HepG2 (cell line): ENCODE results near the gene AMHR2. TPM values are rescaled to one million over a fixed set of nuclear protein-coding genes. Genes with fewer than 3 reads are reported as not detected.

Source experiments
- ATRX ChIP-seq: sonication (generic); formaldehyde crosslinking; IDR thresholded peaks from 2 replicates; pipeline ENCODE4 v1.4.0; 2020; ENCODE audit warnings: missing genetic modification reagents, borderline replicate concordance
- CBX2 ChIP-seq, 2 experiments: fragments of 200-600 bp in 1 of 2; sonication (generic); formaldehyde crosslinking in 1 of 2; IDR thresholded peaks; 2 replicates each; pipeline versions ENCODE4 v1.7.0 to v1.8.1; 2018 to 2022; ENCODE audit warnings: low read depth in 2 of 2, low read length in 1 of 2, mild to moderate bottlenecking in 1 of 2, missing genetic modification reagents in 1 of 2
- MBNL3 ChIP-seq: fragments of 250-450 bp; sonication (Bioruptor Pico); conservative IDR thresholded peaks from 2 replicates; pipeline ENCODE4 v1.8.0; 2022; ENCODE audit warnings: mild to moderate bottlenecking, inconsistent platforms
- RBFOX2 ChIP-seq: fragments of 200-400 bp; formaldehyde crosslinking; IDR thresholded peaks from 2 replicates; pipeline ENCODE4 v1.6.1; 2017; ENCODE audit warnings: low read depth, mild to moderate bottlenecking, low read length
- RFXAP ChIP-seq: sonication (generic); formaldehyde crosslinking; IDR thresholded peaks from 2 replicates; pipeline ENCODE4 v1.4.0; 2020; ENCODE audit warnings: missing genetic modification reagents, borderline replicate concordance
- ZBTB25 ChIP-seq: IDR thresholded peaks from 2 replicates; pipeline ENCODE4 v1.6.1; 2018; ENCODE audit warnings: missing genetic modification reagents
- ZFP36 ChIP-seq: fragments of 150-350 bp; IDR thresholded peaks from 2 replicates; pipeline ENCODE4 v1.6.1; 2018; ENCODE audit warnings: borderline replicate concordance, low read length, low read depth; ENCODE audit not compliant: partially characterized antibody
- ZNF749 ChIP-seq: sonication (generic); formaldehyde crosslinking; IDR thresholded peaks from 2 replicates; pipeline ENCODE4 v1.8.0; 2022; ENCODE audit warnings: mild to moderate bottlenecking, missing genetic modification reagents, moderate library complexity, borderline replicate concordance
- polyA plus RNA-seq, 8 experiments: library from polyadenylated mRNA; depleted of rRNA in 3 of 8; stranded (reverse) in 7 of 8; unstranded in 1 of 8; fragments of >200 nt; fragmentation: Illumina TruSeq in 4 of 8; extraction: Trizol in 4 of 8; gene quantifications; 2 replicates each; pipeline versions ENCODE4 v1.2.1 to v1.2.3, GENCODE V29; 2011 to 2016; ENCODE audit warnings: low read depth in 4 of 8, missing spikeins in 1 of 8, mixed read lengths in 1 of 8; ENCODE audit not compliant: insufficient read depth in 1 of 8
- total RNA-seq, 5 experiments: library from RNA; depleted of rRNA; stranded (reverse); fragments of >200 nt; fragmentation: Illumina TruSeq; extraction: Trizol; gene quantifications; 2 replicates each; pipeline ENCODE4 v1.2.3, GENCODE V29; 2016; ENCODE audit warnings: low read depth in 1 of 5
- TF ChIP-seq, protein P1 (sequence below): sonication (generic); formaldehyde crosslinking; IDR thresholded peaks from one replicate; pipeline ENCODE4 v1.5.1; 2020; ENCODE audit warnings: mild to moderate bottlenecking, missing genetic modification reagents; ENCODE audit errors: not compliant biosample characterization
- TF ChIP-seq, protein P2 (sequence below): sonication (generic); formaldehyde crosslinking; conservative IDR thresholded peaks from 2 replicates; pipeline ENCODE4 v1.4.0; 2020; ENCODE audit warnings: mild to moderate bottlenecking, missing genetic modification reagents, moderate library complexity
- TF ChIP-seq, protein P3 (sequence below): sonication (generic); formaldehyde crosslinking; IDR thresholded peaks from 2 replicates; pipeline ENCODE4 v1.4.0; 2020; ENCODE audit warnings: missing genetic modification reagents

The AMHR2 gene
- total and polyA plus RNA-seq, 2 of the 13 experiments (the other 11 are each of a cell fraction or from before 2014, with no cell fraction given): 0.24 to 0.58 TPM

DNA sequence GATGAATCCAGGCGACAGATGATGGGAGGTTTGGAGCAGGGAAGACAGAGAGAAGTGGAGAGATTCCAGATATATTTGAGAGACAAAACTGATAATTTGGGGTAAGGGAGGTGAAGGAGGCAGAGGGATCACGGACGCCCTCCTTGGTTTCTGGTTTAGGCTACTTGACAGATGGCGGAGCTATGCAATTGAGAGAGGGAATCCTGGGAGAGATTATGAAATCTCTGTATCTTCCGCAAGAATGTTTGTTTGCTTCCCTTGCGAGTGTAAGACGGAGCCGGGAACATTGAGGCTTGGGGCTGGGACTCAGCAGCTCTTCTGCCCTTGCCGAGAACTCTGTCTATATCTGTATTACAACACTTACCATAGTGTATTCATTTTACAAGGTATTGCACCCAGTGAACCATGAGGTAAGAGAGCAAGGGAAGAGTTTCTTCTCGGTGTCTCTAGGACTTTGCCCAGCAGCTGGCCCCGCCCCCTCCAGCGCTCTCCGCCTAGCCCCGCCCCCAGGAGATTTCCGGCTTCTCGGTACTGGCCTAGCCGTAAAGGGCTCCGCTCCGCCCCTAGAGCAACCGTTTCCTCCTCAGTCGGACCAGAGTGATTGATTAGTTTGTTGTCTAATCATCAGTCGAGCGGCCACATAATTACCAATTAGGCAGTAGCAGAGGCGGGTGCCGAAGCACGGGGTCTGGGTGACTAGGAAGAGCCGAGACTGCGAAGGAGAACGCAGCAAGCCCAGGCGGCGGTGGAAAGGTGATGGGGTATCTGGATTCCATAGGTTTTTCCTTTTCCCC, 17.6 kb downstream of the AMHR2 start, which contains the start of gene PRR13 (continued):
- TF ChIP-seq, protein P1, sequence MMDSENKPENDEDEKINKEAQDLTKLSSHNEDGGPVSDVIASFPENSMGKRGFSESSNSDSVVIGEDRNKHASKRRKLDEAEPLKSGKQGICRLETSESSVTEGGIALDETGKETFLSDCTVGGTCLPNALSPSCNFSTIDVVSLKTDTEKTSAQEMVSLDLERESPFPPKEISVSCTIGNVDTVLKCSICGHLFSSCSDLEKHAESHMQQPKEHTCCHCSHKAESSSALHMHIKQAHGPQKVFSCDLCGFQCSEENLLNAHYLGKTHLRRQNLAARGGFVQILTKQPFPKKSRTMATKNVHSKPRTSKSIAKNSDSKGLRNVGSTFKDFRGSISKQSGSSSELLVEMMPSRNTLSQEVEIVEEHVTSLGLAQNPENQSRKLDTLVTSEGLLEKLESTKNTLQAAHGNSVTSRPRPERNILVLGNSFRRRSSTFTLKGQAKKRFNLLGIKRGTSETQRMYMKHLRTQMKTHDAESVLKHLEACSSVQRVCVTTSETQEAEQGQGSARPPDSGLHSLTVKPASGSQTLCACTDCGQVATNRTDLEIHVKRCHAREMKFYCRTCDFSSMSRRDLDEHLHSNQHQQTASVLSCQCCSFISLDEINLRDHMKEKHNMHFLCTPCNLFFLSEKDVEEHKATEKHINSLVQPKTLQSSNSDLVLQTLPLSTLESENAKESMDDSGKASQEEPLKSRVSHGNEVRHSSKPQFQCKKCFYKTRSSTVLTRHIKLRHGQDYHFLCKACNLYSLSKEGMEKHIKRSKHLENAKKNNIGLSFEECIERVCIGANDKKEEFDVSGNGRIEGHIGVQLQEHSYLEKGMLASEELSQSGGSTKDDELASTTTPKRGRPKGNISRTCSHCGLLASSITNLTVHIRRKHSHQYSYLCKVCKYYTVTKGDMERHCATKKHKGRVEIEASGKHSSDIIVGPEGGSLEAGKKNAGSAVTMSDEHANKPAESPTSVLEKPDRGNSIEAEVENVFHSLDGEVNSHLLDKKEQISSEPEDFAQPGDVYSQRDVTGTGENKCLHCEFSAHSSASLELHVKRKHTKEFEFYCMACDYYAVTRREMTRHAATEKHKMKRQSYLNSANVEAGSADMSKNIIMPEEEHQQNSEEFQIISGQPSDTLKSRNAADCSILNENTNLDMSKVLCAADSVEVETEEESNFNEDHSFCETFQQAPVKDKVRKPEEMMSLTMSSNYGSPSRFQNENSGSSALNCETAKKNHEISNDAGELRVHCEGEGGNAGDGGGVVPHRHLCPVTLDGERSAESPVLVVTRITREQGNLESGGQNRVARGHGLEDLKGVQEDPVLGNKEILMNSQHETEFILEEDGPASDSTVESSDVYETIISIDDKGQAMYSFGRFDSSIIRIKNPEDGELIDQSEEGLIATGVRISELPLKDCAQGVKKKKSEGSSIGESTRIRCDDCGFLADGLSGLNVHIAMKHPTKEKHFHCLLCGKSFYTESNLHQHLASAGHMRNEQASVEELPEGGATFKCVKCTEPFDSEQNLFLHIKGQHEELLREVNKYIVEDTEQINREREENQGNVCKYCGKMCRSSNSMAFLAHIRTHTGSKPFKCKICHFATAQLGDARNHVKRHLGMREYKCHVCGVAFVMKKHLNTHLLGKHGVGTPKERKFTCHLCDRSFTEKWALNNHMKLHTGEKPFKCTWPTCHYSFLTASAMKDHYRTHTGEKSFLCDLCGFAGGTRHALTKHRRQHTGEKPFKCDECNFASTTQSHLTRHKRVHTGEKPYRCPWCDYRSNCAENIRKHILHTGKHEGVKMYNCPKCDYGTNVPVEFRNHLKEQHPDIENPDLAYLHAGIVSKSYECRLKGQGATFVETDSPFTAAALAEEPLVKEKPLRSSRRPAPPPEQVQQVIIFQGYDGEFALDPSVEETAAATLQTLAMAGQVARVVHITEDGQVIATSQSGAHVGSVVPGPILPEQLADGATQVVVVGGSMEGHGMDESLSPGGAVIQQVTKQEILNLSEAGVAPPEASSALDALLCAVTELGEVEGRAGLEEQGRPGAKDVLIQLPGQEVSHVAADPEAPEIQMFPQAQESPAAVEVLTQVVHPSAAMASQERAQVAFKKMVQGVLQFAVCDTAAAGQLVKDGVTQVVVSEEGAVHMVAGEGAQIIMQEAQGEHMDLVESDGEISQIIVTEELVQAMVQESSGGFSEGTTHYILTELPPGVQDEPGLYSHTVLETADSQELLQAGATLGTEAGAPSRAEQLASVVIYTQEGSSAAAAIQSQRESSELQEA (CRISPR knock-in tag): peak; percentile 15
- TF ChIP-seq, protein P2, sequence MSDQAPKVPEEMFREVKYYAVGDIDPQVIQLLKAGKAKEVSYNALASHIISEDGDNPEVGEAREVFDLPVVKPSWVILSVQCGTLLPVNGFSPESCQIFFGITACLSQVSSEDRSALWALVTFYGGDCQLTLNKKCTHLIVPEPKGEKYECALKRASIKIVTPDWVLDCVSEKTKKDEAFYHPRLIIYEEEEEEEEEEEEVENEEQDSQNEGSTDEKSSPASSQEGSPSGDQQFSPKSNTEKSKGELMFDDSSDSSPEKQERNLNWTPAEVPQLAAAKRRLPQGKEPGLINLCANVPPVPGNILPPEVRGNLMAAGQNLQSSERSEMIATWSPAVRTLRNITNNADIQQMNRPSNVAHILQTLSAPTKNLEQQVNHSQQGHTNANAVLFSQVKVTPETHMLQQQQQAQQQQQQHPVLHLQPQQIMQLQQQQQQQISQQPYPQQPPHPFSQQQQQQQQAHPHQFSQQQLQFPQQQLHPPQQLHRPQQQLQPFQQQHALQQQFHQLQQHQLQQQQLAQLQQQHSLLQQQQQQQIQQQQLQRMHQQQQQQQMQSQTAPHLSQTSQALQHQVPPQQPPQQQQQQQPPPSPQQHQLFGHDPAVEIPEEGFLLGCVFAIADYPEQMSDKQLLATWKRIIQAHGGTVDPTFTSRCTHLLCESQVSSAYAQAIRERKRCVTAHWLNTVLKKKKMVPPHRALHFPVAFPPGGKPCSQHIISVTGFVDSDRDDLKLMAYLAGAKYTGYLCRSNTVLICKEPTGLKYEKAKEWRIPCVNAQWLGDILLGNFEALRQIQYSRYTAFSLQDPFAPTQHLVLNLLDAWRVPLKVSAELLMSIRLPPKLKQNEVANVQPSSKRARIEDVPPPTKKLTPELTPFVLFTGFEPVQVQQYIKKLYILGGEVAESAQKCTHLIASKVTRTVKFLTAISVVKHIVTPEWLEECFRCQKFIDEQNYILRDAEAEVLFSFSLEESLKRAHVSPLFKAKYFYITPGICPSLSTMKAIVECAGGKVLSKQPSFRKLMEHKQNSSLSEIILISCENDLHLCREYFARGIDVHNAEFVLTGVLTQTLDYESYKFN (CRISPR knock-in tag): peak; percentile 40
- TF ChIP-seq ZFP36: no peak
- TF ChIP-seq ATRX (CRISPR knock-in tag): no peak
- TF ChIP-seq CBX2 (IDR thresholded peaks at IDR 0.05; ENCODE audit: low read depth, low read length): no peak
- TF ChIP-seq CBX2 (CRISPR knock-in tag; IDR thresholded peaks at IDR 0.05; ENCODE audit: low read depth): no peak
- TF ChIP-seq RFXAP (CRISPR knock-in tag): no peak
- TF ChIP-seq, protein P3, sequence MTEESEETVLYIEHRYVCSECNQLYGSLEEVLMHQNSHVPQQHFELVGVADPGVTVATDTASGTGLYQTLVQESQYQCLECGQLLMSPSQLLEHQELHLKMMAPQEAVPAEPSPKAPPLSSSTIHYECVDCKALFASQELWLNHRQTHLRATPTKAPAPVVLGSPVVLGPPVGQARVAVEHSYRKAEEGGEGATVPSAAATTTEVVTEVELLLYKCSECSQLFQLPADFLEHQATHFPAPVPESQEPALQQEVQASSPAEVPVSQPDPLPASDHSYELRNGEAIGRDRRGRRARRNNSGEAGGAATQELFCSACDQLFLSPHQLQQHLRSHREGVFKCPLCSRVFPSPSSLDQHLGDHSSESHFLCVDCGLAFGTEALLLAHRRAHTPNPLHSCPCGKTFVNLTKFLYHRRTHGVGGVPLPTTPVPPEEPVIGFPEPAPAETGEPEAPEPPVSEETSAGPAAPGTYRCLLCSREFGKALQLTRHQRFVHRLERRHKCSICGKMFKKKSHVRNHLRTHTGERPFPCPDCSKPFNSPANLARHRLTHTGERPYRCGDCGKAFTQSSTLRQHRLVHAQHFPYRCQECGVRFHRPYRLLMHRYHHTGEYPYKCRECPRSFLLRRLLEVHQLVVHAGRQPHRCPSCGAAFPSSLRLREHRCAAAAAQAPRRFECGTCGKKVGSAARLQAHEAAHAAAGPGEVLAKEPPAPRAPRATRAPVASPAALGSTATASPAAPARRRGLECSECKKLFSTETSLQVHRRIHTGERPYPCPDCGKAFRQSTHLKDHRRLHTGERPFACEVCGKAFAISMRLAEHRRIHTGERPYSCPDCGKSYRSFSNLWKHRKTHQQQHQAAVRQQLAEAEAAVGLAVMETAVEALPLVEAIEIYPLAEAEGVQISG: no peak; the same call in 1 of the 2 replicates
- TF ChIP-seq ZNF749 (CRISPR knock-in tag): no peak
- no peak for TF ChIP-seq ZBTB25
- peak; percentile 67 for TF ChIP-seq RBFOX2
- no peak for TF ChIP-seq MBNL3 (CRISPR knock-in tag)
